ENCODE measurements around the gene FHOD3.

DNA sequence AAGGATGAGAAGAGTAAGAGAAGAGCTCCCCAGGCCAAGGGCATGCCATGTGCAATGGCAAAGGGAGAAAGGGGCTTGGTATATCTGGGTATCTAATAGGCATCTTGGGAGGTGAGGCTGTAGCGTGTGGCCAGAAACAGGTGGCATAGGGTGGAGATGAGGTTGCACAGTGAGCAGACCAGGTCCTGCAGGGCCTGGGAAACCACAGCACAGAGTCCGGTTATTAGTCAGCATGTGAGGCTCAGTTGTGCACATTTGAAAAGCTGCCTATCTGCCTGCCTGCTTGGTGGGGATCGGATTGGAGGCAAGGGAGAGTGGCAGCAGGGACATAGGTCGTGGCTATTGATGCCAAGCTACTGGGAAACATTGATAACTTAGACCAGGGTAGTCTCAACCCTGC is 340.7 kb downstream of the FHOD3 start:
- TF ChIP-seq, protein P1, sequence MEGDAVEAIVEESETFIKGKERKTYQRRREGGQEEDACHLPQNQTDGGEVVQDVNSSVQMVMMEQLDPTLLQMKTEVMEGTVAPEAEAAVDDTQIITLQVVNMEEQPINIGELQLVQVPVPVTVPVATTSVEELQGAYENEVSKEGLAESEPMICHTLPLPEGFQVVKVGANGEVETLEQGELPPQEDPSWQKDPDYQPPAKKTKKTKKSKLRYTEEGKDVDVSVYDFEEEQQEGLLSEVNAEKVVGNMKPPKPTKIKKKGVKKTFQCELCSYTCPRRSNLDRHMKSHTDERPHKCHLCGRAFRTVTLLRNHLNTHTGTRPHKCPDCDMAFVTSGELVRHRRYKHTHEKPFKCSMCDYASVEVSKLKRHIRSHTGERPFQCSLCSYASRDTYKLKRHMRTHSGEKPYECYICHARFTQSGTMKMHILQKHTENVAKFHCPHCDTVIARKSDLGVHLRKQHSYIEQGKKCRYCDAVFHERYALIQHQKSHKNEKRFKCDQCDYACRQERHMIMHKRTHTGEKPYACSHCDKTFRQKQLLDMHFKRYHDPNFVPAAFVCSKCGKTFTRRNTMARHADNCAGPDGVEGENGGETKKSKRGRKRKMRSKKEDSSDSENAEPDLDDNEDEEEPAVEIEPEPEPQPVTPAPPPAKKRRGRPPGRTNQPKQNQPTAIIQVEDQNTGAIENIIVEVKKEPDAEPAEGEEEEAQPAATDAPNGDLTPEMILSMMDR (conservative IDR thresholded peaks at IDR 0.05; ENCODE audit: low read depth, low read length), result no peak
- no peak for TF ChIP-seq EZH2 (IDR thresholded peaks at IDR 0.05; ENCODE audit: borderline replicate concordance, low read depth, low read length, poor library complexity, severe bottlenecking)

Data from A673 (cell line).